Endothelial cell of umbilical vein (primary cell): ENCODE data around the gene PRSS21. TPM values are rescaled to one million over a fixed set of nuclear protein-coding genes. Genes with fewer than 3 reads are reported as not detected.

ENCODE experiments used
- BruUV-seq: library from RNA; stranded (reverse); fragments of 400-500 nt; replicated peaks from 2 replicates; lab custom pipeline; 2021; lab: Mats Ljungman, UMichigan
- CTCF ChIA-PET: fragments of 300-600, 350-600 bp; sonication (Branson Sonifier 250); formaldehyde crosslinking; loops from one replicate; lab custom pipeline; 2021; ENCODE audit warnings: antibody characterized with exemption, inconsistent platforms; lab: Charles Lee
- POLR2A ChIA-PET: fragments of 300-600, 350-600 bp; sonication (Branson Sonifier 250); formaldehyde crosslinking; loops from one replicate; lab custom pipeline; 2021; ENCODE audit warnings: antibody characterized with exemption, inconsistent platforms; lab: Charles Lee
- DNase-seq: peaks from one replicate; pipeline ENCODE4 v3.0.0-alpha.2; 2011; ENCODE audit warnings: low read depth, low spot score
- FAIRE-seq: peaks from 2 replicates; lab custom pipeline; 2011; peaks lifted over from hg19 to GRCh38; lab: Jason Lieb, UNC
- H2AFZ ChIP-seq: 2 replicates; pipeline ENCODE4 v1.6.0; 2012; ENCODE audit warnings: low read depth, low read length, control low read depth, inconsistent platforms
- H3K27ac ChIP-seq: 2 replicates; pipeline ENCODE4 v1.5.1; 2011; ENCODE audit warnings: low read depth, mild to moderate bottlenecking, control low read depth, low read length, moderate library complexity; ENCODE audit not compliant: insufficient read depth
- H3K27me3 ChIP-seq, 2 experiments: 2 replicates each; pipeline versions ENCODE4 v1.6.0 to v1.6.1; 2011; ENCODE audit warnings: low read length in 2 of 2, mixed read lengths in 1 of 2; ENCODE audit not compliant: control insufficient read depth in 2 of 2, insufficient read depth in 2 of 2
- H3K36me3 ChIP-seq, 2 experiments: 2 replicates in 1 of 2; 3 replicates in 1 of 2; pipeline ENCODE4 v1.5.1; 2011; ENCODE audit warnings: low read length in 2 of 2, mild to moderate bottlenecking in 1 of 2, moderate library complexity in 1 of 2; ENCODE audit not compliant: control insufficient read depth in 2 of 2, insufficient read depth in 2 of 2; ENCODE audit errors: extremely low read depth in 1 of 2
- H3K4me1 ChIP-seq: 3 replicates; pipeline ENCODE4 v1.5.1; 2011; ENCODE audit warnings: mild to moderate bottlenecking, low read length; ENCODE audit not compliant: control insufficient read depth, insufficient read depth; ENCODE audit errors: extremely low read depth
- H3K4me2 ChIP-seq: 2 replicates; pipeline ENCODE4 v1.6.1; 2011; ENCODE audit warnings: low read length, control low read depth, mixed read lengths; ENCODE audit not compliant: insufficient read depth
- H3K4me3 ChIP-seq, 3 experiments: fragments of 200-600 bp in 1 of 3; sonication (generic), shearing (Covaris generic) in 1 of 3; replicated peaks in 1 of 3; 2 replicates each; pipeline ENCODE4 v1.5.1; 2011 to 2016; ENCODE audit warnings: control low read depth in 3 of 3, low read length in 3 of 3, mild to moderate bottlenecking in 2 of 3, inconsistent platforms in 1 of 3, low read depth in 1 of 3, moderate library complexity in 1 of 3; ENCODE audit not compliant: insufficient read depth in 1 of 3
- H3K79me2 ChIP-seq: 2 replicates; pipeline ENCODE4 v1.6.0; 2012; ENCODE audit warnings: low read length, inconsistent platforms; ENCODE audit not compliant: control insufficient read depth, insufficient read depth
- H3K9ac ChIP-seq: replicated peaks from 2 replicates; pipeline ENCODE3; 2011; ENCODE audit warnings: low read length, control low read depth; ENCODE audit not compliant: insufficient read depth; ENCODE audit errors: extremely low read depth
- H3K9me1 ChIP-seq: replicated peaks from 3 replicates; pipeline ENCODE4 v1.6.0; 2011; ENCODE audit warnings: mild to moderate bottlenecking, low read length; ENCODE audit not compliant: control insufficient read depth, insufficient read depth; ENCODE audit errors: extremely low read depth
- H3K9me3 ChIP-seq: replicated peaks from 2 replicates; pipeline ENCODE4 v1.5.1; 2012; ENCODE audit warnings: low read length, inconsistent platforms; ENCODE audit not compliant: control insufficient read depth, insufficient read depth
- H4K20me1 ChIP-seq: replicated peaks from 2 replicates; pipeline ENCODE3; 2011; ENCODE audit warnings: mild to moderate bottlenecking, low read length; ENCODE audit not compliant: control insufficient read depth, insufficient read depth; ENCODE audit errors: extremely low read depth
- EZH2 ChIP-seq: IDR thresholded peaks from 2 replicates; pipeline ENCODE4 v1.6.1; 2012; ENCODE audit warnings: borderline replicate concordance, low read depth, mild to moderate bottlenecking, moderate library complexity, low read length, inconsistent platforms; ENCODE audit not compliant: severe bottlenecking
- FOS ChIP-seq: IDR thresholded peaks from 2 replicates; pipeline ENCODE4 v1.6.1; 2011; ENCODE audit warnings: mild to moderate bottlenecking, low read length, moderate library complexity, borderline replicate concordance; ENCODE audit not compliant: insufficient read depth
- GATA2 ChIP-seq: IDR thresholded peaks from 2 replicates; pipeline ENCODE4 v1.7.0; 2011; ENCODE audit warnings: low read depth, mild to moderate bottlenecking, moderate library complexity, mixed read lengths, low read length; ENCODE audit not compliant: insufficient read length, insufficient read depth
- JUN ChIP-seq: IDR thresholded peaks from 2 replicates; pipeline ENCODE4 v1.6.1; 2011; ENCODE audit warnings: borderline replicate concordance, low read depth; ENCODE audit not compliant: insufficient read length, insufficient read depth
- MAX ChIP-seq: IDR thresholded peaks from 2 replicates; pipeline ENCODE4 v1.6.1; 2011; ENCODE audit not compliant: insufficient read depth, insufficient read length
- MYC ChIP-seq: IDR thresholded peaks from one replicate; pipeline ENCODE4 v1.6.1; 2011; ENCODE audit warnings: mild to moderate bottlenecking, low read depth, low read length
- POLR2A ChIP-seq: IDR thresholded peaks from 2 replicates; pipeline ENCODE4 v1.6.1; 2012; ENCODE audit warnings: low read depth, mild to moderate bottlenecking, control low read depth, low read length
- POLR2AphosphoS5 ChIP-seq: IDR thresholded peaks from 2 replicates; pipeline ENCODE4 v1.6.1; 2012; ENCODE audit warnings: low read depth, mild to moderate bottlenecking, control low read depth, low read length, moderate library complexity; ENCODE audit not compliant: insufficient read depth
- dilution Hi-C: fragments of 300-500 bp; cut with MboI; formaldehyde crosslinking; loops from one replicate; pipeline ENCODE4 v1.15.0; 2019; ENCODE audit warnings: low sequenced_read_pairs; ENCODE audit not compliant: extremely low pct_ligation_motif_present
- intact Hi-C: fragments of 100-400 bp; cut with micrococcal nuclease; formaldehyde crosslinking; loops from one replicate; pipeline ENCODE4 v1.10.0; 2022
- polyA plus RNA-seq, 4 experiments: library from polyadenylated mRNA; depleted of rRNA in 3 of 4; stranded (reverse) in 3 of 4; unstranded in 1 of 4; fragments of >200 nt; gene quantifications; 2 replicates each; pipeline versions ENCODE4 v1.2.1 to v1.2.3, GENCODE V29; 2011 to 2012; ENCODE audit warnings: missing spikeins in 1 of 4
- total RNA-seq: library from RNA; stranded (reverse); gene quantifications from 2 replicates; pipeline ENCODE4 v1.2.3, GENCODE V29; 2021
- TF ChIP-seq, protein P1 (sequence below), 2 donors: IDR thresholded peaks; 1 replicate in 1 of 2; 2 replicates in 1 of 2; pipeline ENCODE4 v1.5.1; 2011; ENCODE audit warnings: low read length in 2 of 2, mild to moderate bottlenecking in 2 of 2, moderate library complexity in 2 of 2, control low read depth in 1 of 2, inconsistent platforms in 1 of 2, low read depth in 1 of 2; ENCODE audit not compliant: insufficient read depth in 1 of 2; ENCODE audit errors: extremely low read depth in 1 of 2

Gene PRSS21
- total and polyA plus RNA-seq, 2 donors (not counting 3 experiments of a cell fraction or from before 2014, with no cell fraction given) = 0.28 TPM; not detected in 1

GRCh38 chr16:2782583-2783351 lies 34.3 kb upstream of the PRSS21 start:
- H4K20me1 ChIP-seq = no peaks in the 10 kb centered on the region
- H3K4me3 ChIP-seq = no peak overlapping the region
- ChIA-PET CTCF (interaction anchor here (1.8 kb wide), 1 partner anchor 56 kb away, joined by 5 read pairs; no protein-coding TSS in a partner anchor), POLR2A (no interaction called here)
- intact Hi-C loops (no loop called here), dilution Hi-C loops (no loop called here)
- no peak overlapping the region for H2AFZ ChIP-seq
- no peak overlapping the region for H3K9ac ChIP-seq
- no peak overlapping the region for H3K4me2 ChIP-seq
- FAIRE-seq (no peak), DNase-seq (no peak)
- peaks cover 10 to 18% of the 10 kb centered on the region in 2 experiments for H3K27me3 ChIP-seq
- H3K4me1 ChIP-seq = no peaks in the 10 kb centered on the region
- H3K36me3 ChIP-seq = no peaks in the 10 kb centered on the region
- H3K27ac ChIP-seq = no peak overlapping the region
- H3K79me2 ChIP-seq = no peaks in the 10 kb centered on the region
- no TSS peak for BruUV-seq
- H3K9me1 ChIP-seq = no peaks in the 10 kb centered on the region
- TF ChIP-seq EZH2 (no peak), POLR2A (no peak), JUN (no peak), MAX (no peak), FOS (no peak), POLR2AphosphoS5 (no peak), GATA2 (no peak), MYC (no peak)
- TF ChIP-seq, protein P1, sequence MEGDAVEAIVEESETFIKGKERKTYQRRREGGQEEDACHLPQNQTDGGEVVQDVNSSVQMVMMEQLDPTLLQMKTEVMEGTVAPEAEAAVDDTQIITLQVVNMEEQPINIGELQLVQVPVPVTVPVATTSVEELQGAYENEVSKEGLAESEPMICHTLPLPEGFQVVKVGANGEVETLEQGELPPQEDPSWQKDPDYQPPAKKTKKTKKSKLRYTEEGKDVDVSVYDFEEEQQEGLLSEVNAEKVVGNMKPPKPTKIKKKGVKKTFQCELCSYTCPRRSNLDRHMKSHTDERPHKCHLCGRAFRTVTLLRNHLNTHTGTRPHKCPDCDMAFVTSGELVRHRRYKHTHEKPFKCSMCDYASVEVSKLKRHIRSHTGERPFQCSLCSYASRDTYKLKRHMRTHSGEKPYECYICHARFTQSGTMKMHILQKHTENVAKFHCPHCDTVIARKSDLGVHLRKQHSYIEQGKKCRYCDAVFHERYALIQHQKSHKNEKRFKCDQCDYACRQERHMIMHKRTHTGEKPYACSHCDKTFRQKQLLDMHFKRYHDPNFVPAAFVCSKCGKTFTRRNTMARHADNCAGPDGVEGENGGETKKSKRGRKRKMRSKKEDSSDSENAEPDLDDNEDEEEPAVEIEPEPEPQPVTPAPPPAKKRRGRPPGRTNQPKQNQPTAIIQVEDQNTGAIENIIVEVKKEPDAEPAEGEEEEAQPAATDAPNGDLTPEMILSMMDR (IDR thresholded peaks at IDR 0.05; ENCODE audit: extremely low read depth in 1 of 2, insufficient read depth in 1 of 2, low read depth in 1 of 2, low read length in 2 of 2) = no peak
- no peaks in the 10 kb centered on the region for H3K9me3 ChIP-seq
